Osteoblast (primary cell): Measurements from ENCODE around the gene STIP1. TPM values are rescaled to one million over a fixed set of nuclear protein-coding genes. Genes with fewer than 3 reads are reported as not detected.
A peak's percentile ranks its signal among the peaks of the same experiment; 100 is the strongest.

Source experiments
- DNase-seq: peaks from one replicate; pipeline ENCODE4 v3.0.0; 2011; ENCODE audit warnings: low spot score, mixed read lengths; ENCODE audit not compliant: insufficient read length; ENCODE audit errors: missing footprints
- H2AFZ ChIP-seq: 2 replicates; pipeline ENCODE4 v1.6.0; 2011; ENCODE audit warnings: mild to moderate bottlenecking, low read length
- H3K27ac ChIP-seq: 2 replicates; pipeline ENCODE4 v1.5.1; 2011; ENCODE audit warnings: mild to moderate bottlenecking, low read depth, low read length, moderate library complexity
- H3K27me3 ChIP-seq: 2 replicates; pipeline ENCODE4 v1.6.0; 2012; ENCODE audit warnings: mild to moderate bottlenecking, control low read depth, inconsistent platforms, low read length, moderate library complexity; ENCODE audit not compliant: insufficient read depth
- H3K36me3 ChIP-seq: 2 replicates; pipeline ENCODE4 v1.5.1; 2011; ENCODE audit warnings: mild to moderate bottlenecking, low read length, control low read depth, moderate library complexity; ENCODE audit not compliant: insufficient read depth
- H3K4me1 ChIP-seq: 2 replicates; pipeline ENCODE4 v1.5.1; 2011; ENCODE audit warnings: mild to moderate bottlenecking, low read length, control low read depth, moderate library complexity; ENCODE audit not compliant: insufficient read depth
- H3K4me2 ChIP-seq: 2 replicates; pipeline ENCODE4 v1.6.0; 2011; ENCODE audit warnings: mild to moderate bottlenecking, low read length; ENCODE audit not compliant: insufficient read depth
- H3K4me3 ChIP-seq: fragments of 200-600 bp; sonication (generic); 3 replicates; pipeline ENCODE4 v1.5.1; 2012; ENCODE audit warnings: mild to moderate bottlenecking, low read length, inconsistent platforms; ENCODE audit not compliant: insufficient read depth
- H3K79me2 ChIP-seq: 2 replicates; pipeline ENCODE4 v1.6.0; 2012; ENCODE audit warnings: mild to moderate bottlenecking, low read length, control low read depth, inconsistent platforms; ENCODE audit not compliant: insufficient read depth
- H3K9me3 ChIP-seq: 2 replicates; pipeline ENCODE4 v1.5.1; 2011; ENCODE audit warnings: low read depth, low read length, control low read depth
- H4K20me1 ChIP-seq: 2 replicates; pipeline ENCODE4 v1.6.0; 2012; ENCODE audit warnings: mild to moderate bottlenecking, low read length, control low read depth; ENCODE audit not compliant: insufficient read depth
- CTCF ChIP-seq: IDR thresholded peaks from 2 replicates; pipeline ENCODE4 v1.5.1; 2011; ENCODE audit warnings: mild to moderate bottlenecking, low read depth, low read length, moderate library complexity; ENCODE audit errors: extremely low read depth
- total RNA-seq: library from RNA; depleted of rRNA; stranded (reverse); fragments of >200 nt; gene quantifications from 2 replicates; pipeline ENCODE4 v1.2.3, GENCODE V29; 2012

STIP1 gene
- total RNA-seq, 1 donor, result 94.5 TPM

- Histone ChIP-seq H3K36me3 (peaks cover 9% of the 10 kb centered on the region), H2AFZ (no peak overlapping the region), H3K27me3 (no peaks in the 10 kb centered on the region), H3K27ac (no peak overlapping the region), H3K79me2 (no peaks in the 10 kb centered on the region), H3K4me3 (no peak overlapping the region), H4K20me1 (no peaks in the 10 kb centered on the region), H3K4me2 (no peak overlapping the region), H3K4me1 (peaks cover 6% of the 10 kb centered on the region), H3K9me3 (no peaks in the 10 kb centered on the region)
- no peak for TF ChIP-seq CTCF
- no peak for DNase-seq
These were observed 23.5 kb downstream of the STIP1 start for GRCh38 chr11:64209563-64209843.

GRCh38 chr11:64210301-64211020 lies 24.5 kb downstream of the STIP1 start:
- H3K4me2 ChIP-seq, result no peak overlapping the region
- peak; percentile 48 for DNase-seq
- H4K20me1 ChIP-seq, result no peaks in the 10 kb centered on the region
- no peaks in the 10 kb centered on the region for H3K79me2 ChIP-seq
- H3K27ac ChIP-seq, result no peak overlapping the region
- no peak overlapping the region for H2AFZ ChIP-seq
- H3K9me3 ChIP-seq, result no peaks in the 10 kb centered on the region
- H3K4me1 ChIP-seq, result peaks cover 6% of the 10 kb centered on the region
- no peak overlapping the region for H3K4me3 ChIP-seq
- TF ChIP-seq CTCF, result no peak
- H3K36me3 ChIP-seq, result peaks cover 6% of the 10 kb centered on the region
- H3K27me3 ChIP-seq, result no peaks in the 10 kb centered on the region

- Histone ChIP-seq H4K20me1 (no peaks in the 10 kb centered on the region), H3K27me3 (no peaks in the 10 kb centered on the region), H3K27ac (no peak overlapping the region), H3K9me3 (no peaks in the 10 kb centered on the region), H3K4me1 (peaks cover 6% of the 10 kb centered on the region), H3K36me3 (no peaks in the 10 kb centered on the region), H3K79me2 (no peaks in the 10 kb centered on the region), H3K4me3 (no peak overlapping the region), H2AFZ (no peak overlapping the region), H3K4me2 (no peak overlapping the region)
- peak; percentile 48 for DNase-seq
- TF ChIP-seq CTCF, result no peak
These were observed 25.4 kb downstream of the STIP1 start for GRCh38 chr11:64211181-64211872.

GRCh38 chr11:64216879-64217278 lies 30.9 kb downstream of the STIP1 start:
- no peaks in the 10 kb centered on the region for H3K79me2 ChIP-seq
- no peak for TF ChIP-seq CTCF
- no peaks in the 10 kb centered on the region for H3K4me1 ChIP-seq
- H2AFZ ChIP-seq, result no peak overlapping the region
- peak; percentile 29 for DNase-seq
- no peaks in the 10 kb centered on the region for H4K20me1 ChIP-seq
- no peak overlapping the region for H3K27ac ChIP-seq
- H3K36me3 ChIP-seq, result no peaks in the 10 kb centered on the region
- H3K4me2 ChIP-seq, result no peak overlapping the region
- H3K27me3 ChIP-seq, result no peaks in the 10 kb centered on the region
- H3K4me3 ChIP-seq, result no peak overlapping the region
- H3K9me3 ChIP-seq, result no peaks in the 10 kb centered on the region
